ENCODE data around the gene AQP9. TPM values are rescaled to one million over a fixed set of nuclear protein-coding genes. Genes with fewer than 3 reads are reported as not detected.
"Not testable (repeated sequence)": the region's sequence is repeated elsewhere in the genome, so short reads cannot be mapped to it uniquely, and the experiment has no call there.

The AQP9 gene, protein sequence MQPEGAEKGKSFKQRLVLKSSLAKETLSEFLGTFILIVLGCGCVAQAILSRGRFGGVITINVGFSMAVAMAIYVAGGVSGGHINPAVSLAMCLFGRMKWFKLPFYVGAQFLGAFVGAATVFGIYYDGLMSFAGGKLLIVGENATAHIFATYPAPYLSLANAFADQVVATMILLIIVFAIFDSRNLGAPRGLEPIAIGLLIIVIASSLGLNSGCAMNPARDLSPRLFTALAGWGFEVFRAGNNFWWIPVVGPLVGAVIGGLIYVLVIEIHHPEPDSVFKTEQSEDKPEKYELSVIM
- total RNA-seq, result 1 to 10 TPM; 4.0 to 6.6 TPM
- long read RNA-seq, donor 1, partial matches to known transcripts, result 1 of 1 reads
- long read RNA-seq, donor 1, other reads (novel, unspliced or antisense), result 0 of 1 reads
- long read RNA-seq, donor 2, partial matches to known transcripts, result 0 of 2 reads
- long read RNA-seq, donor 2, other reads (novel, unspliced or antisense), result 0 of 2 reads

DNA sequence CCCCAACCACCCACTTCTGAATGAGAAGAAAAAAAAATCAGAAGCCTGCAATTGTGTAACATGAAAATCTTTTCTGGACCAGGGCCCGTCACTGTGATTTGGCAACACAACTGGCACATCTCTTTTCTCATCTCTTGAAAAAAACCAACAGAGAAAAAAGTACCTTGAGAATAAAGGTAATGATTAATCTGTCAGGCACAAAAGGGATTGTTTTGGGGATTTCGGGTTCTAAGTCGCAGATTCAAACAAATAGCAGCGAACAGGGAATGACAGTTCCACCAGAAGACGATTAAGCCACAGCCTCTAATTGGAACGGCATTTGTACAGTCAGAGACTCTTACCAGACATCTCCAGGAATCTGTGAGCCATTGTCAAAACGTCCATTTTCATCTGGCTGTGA, at the start of gene AQP9:
AQP9 (plus strand) TSS at position 276 of the 400 bp plus-strand sequence. CDS start 185 bp downstream, outside the sequence.
- DNase-seq (ENCODE audit: low spot score), result no peak
- intact Hi-C loops (cut with DNase I), result no loop called here

DNA sequence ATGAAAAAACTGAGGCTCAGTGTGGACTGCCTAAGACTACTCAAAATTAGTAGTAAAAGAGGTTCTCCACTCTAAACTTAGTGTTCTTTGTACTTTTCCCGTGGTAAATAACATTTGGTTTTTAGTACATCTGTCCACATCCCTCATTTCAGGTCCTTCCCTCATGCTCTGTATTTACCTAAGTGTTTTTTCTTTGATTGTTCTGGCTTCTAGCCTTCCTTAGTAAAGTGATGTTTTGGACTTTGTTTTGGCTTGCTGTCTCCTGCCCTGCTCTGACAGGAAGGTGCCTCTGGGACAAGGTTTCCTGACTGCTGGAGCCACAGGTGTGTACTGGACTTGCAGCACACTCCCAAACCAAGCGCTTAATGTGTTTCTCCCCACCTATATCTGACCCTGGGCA, 42.8 kb upstream of the AQP9 start:
- no peak for DNase-seq (ENCODE audit: low spot score)
- intact Hi-C loops (cut with DNase I), result no loop called here

DNA sequence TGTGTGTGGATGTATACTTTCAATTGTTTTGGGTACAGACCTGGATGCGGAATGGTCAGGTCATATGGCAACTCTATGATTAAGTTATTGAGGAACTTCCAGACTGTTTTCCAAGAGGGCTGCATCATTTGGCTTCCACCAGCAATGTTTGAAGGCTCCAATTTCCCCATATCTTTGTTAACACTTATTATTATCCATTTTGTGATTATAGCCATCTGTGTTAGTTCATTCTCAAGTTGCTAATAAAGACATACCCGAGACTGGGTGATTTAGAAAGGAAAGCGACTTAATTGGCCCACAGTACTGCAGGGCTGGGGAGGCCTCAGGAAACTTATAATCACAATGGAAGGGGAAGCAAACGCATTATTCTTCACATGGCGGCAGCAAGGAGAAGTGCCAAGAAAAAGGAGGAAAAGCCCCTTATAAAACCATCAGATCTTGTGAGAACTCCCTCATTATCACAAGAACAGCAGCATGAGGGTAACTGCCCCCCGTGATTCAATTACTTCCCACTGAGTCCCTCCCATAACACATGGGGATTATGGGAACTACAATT, 41.6 kb upstream of the AQP9 start:
- DNase-seq (ENCODE audit: low spot score), result no peak
- intact Hi-C loops (cut with DNase I), result no loop called here

DNA sequence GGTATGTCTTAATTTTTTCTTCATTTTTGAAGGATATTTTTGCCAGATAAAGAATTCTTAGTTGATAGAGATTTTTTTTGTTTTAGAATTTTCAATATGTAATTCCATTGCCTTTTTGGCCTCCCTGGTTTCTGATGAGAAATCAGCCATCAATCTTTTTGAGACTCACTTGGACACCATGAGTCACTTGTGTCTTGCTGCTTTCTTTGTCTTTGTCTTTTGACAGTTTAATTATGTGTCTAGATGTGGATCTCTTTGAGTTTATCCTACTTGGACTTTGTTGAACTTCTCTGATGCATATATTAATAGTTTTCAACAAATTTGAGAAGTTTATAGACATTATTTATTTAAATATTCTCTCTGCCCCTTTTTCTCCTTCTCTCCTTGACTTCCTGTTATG, 34.7 kb upstream of the AQP9 start:
- DNase-seq (ENCODE audit: low spot score), result no peak
- intact Hi-C loops (cut with DNase I), result no loop called here

DNA sequence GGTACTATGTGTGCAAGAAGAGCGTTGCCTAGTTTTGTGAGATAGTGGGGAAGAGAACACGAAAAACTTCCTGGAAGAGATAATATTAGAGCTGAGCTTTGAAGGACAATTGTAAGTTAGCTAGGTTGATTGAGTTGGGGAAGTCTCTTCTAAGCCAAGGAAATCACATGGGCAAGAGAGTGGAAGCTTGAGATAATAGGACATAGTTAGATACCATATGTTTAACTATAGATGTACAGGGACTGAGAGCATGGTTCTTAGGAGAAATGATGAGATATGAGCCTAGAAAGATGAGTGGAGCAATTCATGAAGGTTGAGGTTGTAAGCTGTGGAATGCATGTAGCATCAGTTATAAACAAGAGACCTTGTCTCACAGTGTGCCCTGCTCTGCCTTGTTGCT, 30.1 kb upstream of the AQP9 start:
- no peak for DNase-seq (ENCODE audit: low spot score)
- intact Hi-C loops (cut with DNase I), result no loop called here

DNA sequence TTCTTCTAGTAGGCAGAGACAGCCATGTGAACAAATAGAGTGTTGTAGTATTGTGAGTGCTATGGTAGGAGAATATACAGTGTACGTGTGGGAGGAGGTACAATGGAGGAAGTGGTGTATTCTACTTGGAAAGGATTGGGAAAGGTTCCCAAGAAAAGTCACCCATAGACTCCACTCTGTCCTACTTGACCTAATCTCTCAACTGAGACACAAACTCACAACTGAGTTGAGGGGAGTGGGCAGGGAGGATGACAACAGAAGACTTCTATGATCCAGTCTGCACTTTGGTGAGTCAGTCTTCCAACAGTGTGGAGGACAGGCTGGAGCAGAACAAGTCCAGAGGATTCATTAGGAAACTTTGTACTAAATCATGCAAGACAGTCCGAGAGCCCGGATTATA, 28.8 kb upstream of the AQP9 start:
- intact Hi-C loops (cut with DNase I), result no loop called here
- DNase-seq (ENCODE audit: low spot score), result no peak

DNA sequence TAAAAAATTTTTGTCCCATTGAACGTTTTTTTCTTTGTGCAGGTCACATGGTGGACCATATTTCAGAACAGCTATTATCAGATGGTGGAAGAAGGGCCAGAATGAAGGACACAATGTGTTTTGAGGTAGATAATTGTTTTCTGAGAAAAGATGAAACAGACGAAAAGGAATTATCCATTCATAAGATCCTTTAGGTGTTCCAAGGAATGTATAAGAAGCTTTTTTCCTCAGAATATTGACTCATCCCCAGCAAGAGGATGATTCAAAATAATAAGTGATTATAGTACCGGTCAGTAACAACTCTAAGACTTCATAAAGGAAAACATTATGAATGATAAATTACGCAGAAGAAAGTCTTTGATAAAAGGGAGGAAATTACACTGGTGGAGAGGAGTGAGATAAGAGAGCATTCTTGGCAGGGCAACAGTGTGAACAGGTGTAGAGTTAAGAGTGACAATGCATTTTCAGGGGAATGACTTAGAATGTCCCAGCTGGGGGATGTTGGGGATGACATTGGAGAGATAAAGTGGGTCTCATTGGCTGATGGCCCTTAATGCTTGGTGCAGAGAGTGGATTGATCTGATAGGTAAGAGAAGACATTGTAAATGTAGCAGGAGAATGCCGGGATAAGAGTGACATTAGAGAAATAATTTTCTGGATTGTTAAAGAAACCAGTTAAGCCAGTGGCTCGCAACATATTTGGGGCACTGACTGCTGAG, 27.0 kb upstream of the AQP9 start:
- no peak for DNase-seq (ENCODE audit: low spot score)
- intact Hi-C loops (cut with DNase I), result no loop called here

DNA sequence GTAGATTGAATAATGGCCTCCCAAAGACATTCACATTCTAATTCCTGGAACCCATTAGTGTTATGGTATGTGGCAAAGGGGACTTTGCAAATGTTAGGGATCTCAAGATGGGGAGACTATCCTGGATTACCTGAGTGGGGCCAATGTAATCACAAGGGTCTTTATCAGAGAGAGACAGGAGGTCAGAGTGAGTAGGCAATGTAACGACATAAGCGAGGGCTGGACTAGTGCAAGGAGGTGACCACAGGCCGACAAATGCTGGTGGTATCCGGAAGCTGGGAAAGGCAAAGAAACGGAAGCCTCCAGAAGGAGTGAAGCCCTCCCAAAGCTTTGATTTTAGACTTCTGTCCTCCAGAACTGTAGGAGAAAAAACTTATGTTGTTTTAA, 26.5 kb upstream of the AQP9 start:
- intact Hi-C loops (cut with DNase I), result no loop called here
- DNase-seq (ENCODE audit: low spot score), result no peak

DNA sequence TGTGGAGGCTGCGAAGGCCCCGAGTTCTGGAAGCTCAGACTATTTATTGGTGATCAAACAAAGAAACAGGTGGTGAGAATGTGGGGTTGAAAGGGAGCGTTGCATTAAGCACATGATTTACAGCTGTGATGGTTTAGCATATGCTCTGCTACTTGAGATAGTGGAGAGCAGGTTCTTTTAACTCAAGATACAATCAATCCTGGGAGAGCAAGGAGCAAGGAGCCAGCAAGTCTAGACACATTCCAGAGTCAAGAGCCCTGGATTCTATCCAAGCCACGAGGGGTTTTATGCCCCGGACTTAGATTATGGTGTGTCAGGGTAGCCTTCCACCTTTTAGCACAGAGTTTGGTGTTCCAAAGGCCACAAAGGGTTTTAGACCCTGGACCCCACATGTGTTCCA, 24.8 kb upstream of the AQP9 start:
- DNase-seq (ENCODE audit: low spot score); intact Hi-C loops (cut with DNase I): not testable (repeated sequence)

DNA sequence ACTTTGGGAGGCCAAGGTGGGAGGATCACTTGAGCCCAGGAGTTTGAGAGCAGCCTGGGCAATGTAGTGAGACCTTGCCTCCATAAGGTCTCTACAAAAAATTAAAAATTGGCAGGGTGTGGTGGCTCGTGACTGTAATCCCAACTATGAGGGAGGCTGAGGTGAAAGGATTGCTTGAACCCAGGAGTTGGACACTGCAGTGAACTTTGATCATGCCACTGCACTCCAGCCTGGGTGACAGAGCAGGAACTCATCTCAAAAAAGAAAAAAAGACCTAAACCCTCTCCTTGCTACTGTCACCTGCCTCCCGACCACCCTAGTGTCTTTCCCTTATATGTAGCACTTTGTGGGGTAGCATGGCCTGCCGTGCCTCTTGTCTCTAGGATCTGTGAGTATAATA, 23.8 kb upstream of the AQP9 start:
- intact Hi-C loops (cut with DNase I), result no loop called here
- DNase-seq (ENCODE audit: low spot score), result no peak

DNA sequence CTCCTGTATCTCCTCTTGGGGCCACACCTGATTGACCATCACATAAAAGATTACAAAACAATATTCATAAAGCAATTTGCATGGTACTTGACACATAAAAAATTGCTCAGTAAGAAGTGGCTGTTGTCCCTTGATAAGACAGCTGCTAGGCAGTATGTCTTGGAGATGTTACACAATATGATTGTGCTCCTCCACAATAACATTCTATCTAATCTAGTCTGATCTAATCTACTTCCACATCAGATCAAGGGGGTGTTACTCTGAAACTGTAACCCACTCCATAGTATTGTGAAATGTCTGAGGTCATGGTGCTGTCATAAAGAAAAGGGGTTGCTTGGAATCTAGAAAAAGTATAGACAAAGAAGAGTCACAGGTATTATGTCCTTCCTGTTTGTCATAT, 23.4 kb upstream of the AQP9 start:
- intact Hi-C loops (cut with DNase I), result no loop called here
- DNase-seq (ENCODE audit: low spot score), result no peak

DNA sequence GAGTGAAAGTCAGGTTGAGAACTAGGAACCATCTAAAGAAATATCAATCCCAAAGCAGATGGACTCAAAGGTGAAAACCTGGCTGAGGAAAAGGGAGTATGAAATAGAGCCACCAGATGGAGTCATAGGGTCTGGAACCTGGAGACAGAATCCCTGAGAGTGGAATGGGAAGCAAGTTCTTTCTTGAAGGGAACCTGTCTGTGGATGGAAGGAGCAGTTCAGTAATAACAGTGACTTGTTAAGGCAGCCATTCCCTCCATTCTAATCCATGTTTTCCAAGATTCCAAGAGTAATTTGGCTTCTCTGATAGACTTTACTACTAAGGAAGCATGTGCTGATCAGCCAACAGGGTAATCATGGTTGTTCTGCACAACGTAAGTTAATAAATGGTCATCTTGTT, 22.5 kb upstream of the AQP9 start:
- intact Hi-C loops (cut with DNase I), result no loop called here
- DNase-seq (ENCODE audit: low spot score), result no peak

DNA sequence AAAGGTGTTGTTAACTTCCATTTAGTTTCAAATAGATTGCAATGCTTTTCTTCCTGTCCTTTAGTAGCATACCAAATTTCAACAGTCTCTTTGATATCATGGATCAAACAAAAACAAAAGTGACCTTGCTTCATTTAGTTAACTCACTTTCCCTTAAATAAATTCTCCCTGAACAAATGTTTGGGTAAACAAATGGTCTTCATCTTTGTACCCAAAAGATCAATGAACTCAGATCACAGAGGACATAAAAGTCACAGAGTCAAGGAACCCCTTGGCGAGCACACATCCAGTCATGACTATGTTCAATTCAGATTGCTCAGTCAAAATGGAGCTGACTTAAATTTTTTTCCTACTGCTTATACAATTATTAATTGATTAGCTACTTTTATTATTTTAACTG, 20.6 kb upstream of the AQP9 start:
- intact Hi-C loops (cut with DNase I), result no loop called here
- DNase-seq (ENCODE audit: low spot score), result no peak

DNA sequence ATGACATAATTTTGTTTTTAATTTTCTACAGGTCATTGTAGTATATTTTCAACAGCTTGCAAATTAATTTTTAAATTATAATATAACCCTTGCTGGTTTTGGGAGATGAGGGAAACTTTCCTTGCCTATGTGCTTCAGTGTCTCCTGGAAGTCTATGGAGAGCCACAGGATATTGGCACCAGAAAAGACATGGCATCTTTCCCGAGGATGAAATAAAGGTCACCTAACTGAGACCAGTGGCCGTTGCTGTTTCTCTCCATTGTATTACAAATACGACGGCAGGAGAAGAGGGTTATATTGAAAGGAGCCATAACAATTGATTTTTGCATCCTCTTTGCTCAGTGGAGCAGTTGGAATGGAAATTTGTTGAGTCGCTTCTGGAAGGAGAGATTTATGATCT, 19.9 kb upstream of the AQP9 start:
- no peak for DNase-seq (ENCODE audit: low spot score)
- intact Hi-C loops (cut with DNase I), result no loop called here

DNA sequence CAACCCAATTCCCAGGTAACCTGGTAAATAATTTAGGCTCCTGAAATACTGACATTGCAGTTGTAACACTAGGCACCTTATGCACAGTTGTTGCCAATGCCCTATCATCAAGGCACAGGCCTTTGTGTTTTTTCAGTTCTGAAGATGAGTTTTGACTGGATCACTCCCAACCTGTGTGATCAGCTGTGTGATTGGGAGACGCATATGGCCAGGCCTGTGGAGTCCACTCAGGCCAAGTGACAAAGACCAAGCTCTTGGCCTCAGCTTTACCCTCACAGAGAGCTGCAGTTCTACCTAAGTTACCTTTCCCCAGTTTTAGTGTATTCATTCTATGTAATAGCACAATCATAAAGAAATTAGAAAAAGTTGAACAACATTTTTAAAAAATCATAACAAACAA, 19.2 kb upstream of the AQP9 start:
- no peak for DNase-seq (ENCODE audit: low spot score)
- intact Hi-C loops (cut with DNase I), result no loop called here

DNA sequence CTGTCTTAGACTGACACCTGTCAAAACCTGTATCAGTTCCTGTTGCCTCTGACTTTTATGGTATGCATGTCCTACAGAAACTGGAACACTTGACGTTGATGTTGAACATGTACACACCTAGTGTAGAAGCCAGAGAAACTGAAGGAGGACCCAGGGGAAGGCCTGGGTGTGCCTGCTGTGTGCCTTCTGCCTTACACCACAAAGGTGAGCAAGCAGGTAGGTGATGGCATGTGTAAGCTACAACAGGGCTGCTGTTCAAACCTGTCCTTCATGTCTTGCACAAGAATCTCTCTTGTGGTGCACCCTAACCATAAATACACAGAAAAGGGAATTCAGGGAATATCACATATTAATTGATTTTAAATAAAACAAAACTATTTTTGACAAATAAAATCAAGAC, 13.6 kb upstream of the AQP9 start:
- intact Hi-C loops (cut with DNase I), result no loop called here
- no peak for DNase-seq (ENCODE audit: low spot score)

DNA sequence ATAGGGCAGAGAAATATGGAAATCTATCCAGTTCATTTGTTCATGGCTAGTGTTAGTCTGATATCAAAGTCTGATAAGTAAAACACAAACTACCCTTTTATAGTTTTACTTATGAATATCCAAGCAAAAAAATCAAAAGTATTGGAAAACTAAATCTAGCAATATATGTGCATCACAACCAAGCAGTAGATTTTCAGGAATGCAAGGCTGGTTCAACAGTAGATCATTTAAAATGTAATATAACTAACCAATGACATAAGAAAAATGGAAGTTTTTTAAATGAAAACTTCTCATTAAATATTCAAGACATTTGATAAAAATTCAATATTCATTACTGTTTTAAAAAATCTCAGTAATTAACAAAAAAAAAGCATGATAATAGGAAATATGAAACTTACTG, 12.8 kb upstream of the AQP9 start:
- intact Hi-C loops (cut with DNase I), result no loop called here
- no peak for DNase-seq (ENCODE audit: low spot score)

DNA sequence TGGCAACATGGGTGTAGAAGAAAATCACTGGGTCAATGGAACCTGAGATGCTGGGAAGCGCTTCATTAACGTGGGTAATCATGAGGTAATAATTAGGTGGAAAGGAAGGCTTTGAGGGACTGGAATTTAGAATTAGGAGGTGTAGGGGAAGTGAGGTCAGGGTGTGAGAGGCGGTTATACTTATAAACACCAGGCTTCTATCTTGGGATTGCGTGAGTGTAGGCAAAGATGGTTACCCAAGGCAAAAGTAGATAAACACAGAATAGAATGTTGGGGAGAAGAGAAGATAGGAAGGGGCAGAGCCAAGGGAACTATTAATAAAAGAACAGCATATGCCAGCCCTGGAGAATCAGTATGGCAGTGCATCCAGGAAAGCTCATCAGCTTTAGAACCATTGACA, 3.3 kb upstream of the AQP9 start:
- intact Hi-C loops (cut with DNase I), result no loop called here
- DNase-seq (ENCODE audit: low spot score), result no peak

DNA sequence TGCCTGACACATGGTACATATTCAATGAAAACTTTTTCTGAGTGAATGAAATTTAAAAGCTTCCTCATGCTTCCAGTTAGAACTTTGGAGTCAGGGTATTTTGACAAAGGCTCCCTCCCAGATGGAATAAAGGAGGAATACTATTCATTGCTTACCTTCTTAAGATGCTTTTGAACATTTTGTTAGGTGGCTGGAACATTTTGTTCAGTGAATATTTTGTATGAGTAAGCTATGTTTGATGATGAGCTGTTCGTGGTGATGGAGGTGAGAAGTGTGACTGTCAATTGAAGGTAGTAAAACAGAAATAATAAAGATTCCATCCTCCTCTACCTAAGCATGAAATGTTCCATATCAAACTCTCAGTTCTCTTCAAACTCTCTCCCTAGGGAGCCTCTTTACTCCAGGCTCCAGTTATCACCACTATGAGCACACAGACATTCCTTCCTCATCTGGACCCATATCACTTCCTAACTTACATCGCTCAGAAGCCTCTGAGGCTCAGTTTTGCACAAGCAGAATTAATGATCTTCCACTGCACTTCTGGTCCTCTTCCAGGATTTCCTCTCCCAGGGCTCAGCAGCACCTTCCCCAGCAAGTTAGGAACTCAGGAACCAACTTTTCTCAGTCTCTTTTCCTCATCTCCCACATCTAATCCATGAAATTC, 2.5 kb upstream of the AQP9 start:
- intact Hi-C loops (cut with DNase I), result loop anchor here in 1 of 2 donors (2.0 kb wide), 1 partner anchor 53 kb away; no protein-coding TSS in a partner anchor
- DNase-seq (ENCODE audit: low spot score), result no peak

DNA sequence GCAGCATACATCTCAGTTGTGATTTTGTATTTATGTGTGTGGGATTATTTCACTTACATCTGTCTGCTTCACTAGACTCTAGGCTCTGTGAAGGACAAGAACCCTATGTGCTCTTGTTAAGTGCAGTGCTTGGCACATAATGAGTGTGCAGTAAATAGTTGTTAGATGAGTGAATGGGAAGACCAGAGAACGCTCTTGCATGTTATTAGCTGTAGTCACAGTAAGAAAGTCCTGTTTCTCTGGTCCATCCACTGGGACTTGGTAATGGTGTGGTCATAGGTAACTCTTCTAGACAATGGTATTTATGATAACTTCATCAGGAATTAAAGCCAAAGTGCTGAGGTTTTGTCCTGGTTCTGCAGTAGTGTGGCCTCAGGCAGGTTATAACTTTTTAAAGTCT, 1.4 kb upstream of the AQP9 start:
- intact Hi-C loops (cut with DNase I), result loop anchor here in 1 of 2 donors (2.0 kb wide), 1 partner anchor 52 kb away; no protein-coding TSS in a partner anchor
- DNase-seq (ENCODE audit: low spot score), result no peak

All from posterior vena cava (tissue), 2 donors.